ENCODE measurements around the gene KCNK3. TPM values are rescaled to one million over a fixed set of nuclear protein-coding genes. Genes with fewer than 3 reads are reported as not detected.

The KCNK3 gene
- total RNA-seq, 4 donors from 2014 or later, result 2.0 to 13.9 (median 9.8) TPM

GRCh38 chr2:26731714-26732113 lies 39.2 kb downstream of the KCNK3 start:
- peaks cover 0 to 11% of the 10 kb centered on the region in 2 donors for H3K36me3 ChIP-seq
- WGBS, 2 donors (ENCODE audit: low coverage in 1 of 2), result 80% methylated on average over 1 of the region's 4 CpGs; no CpG with 5 or more reads in 1 of the 2 donors
- H3K4me1 ChIP-seq, result no peaks in the 10 kb centered on the region
- no peaks in the 10 kb centered on the region for H3K9me3 ChIP-seq
- no peak for ATAC-seq
- H3K27me3 ChIP-seq, result no peaks in the 10 kb centered on the region
- no peak overlapping the region for H3K4me3 ChIP-seq
- H3K27ac ChIP-seq, result no peak overlapping the region
- TF ChIP-seq EP300 (IDR thresholded peaks at IDR 0.05) (no peak), POLR2AphosphoS5 (IDR thresholded peaks at IDR 0.05) (no peak), POLR2A (IDR thresholded peaks at IDR 0.05) (no peak)
- TF ChIP-seq, protein P1, sequence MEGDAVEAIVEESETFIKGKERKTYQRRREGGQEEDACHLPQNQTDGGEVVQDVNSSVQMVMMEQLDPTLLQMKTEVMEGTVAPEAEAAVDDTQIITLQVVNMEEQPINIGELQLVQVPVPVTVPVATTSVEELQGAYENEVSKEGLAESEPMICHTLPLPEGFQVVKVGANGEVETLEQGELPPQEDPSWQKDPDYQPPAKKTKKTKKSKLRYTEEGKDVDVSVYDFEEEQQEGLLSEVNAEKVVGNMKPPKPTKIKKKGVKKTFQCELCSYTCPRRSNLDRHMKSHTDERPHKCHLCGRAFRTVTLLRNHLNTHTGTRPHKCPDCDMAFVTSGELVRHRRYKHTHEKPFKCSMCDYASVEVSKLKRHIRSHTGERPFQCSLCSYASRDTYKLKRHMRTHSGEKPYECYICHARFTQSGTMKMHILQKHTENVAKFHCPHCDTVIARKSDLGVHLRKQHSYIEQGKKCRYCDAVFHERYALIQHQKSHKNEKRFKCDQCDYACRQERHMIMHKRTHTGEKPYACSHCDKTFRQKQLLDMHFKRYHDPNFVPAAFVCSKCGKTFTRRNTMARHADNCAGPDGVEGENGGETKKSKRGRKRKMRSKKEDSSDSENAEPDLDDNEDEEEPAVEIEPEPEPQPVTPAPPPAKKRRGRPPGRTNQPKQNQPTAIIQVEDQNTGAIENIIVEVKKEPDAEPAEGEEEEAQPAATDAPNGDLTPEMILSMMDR (IDR thresholded peaks at IDR 0.05), result no peak

DNA sequence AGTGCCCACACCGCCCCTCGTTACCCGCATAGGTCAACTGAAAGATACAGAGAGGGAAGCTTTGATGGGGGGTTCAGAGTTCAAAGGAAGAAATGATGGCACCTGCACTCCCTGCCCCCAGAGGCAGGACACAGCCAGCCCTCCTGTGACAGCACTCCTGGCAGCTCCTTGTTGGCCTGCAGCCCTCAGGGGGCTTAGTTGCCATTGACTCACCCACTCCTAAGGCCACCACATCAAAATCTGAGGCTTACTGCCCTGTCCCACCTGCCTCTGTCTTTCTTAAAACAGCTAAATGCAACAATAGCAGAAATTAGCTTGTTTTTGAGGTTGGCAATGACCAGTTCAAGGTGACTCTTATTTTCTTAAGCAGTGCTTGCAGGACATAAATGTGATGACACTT lies 39.9 kb downstream of the KCNK3 start:
- no peaks in the 10 kb centered on the region for H3K9me3 ChIP-seq
- H3K27ac ChIP-seq, result no peak overlapping the region
- peaks cover 0 to 11% of the 10 kb centered on the region in 2 donors for H3K36me3 ChIP-seq
- WGBS, 2 donors (ENCODE audit: low coverage in 1 of 2), result 88% methylated on average over 3 of the region's 3 CpGs; no CpG with 5 or more reads in 1 of the 2 donors
- H3K4me1 ChIP-seq, result no peaks in the 10 kb centered on the region
- TF ChIP-seq, protein P1 (IDR thresholded peaks at IDR 0.05), result no peak
- TF ChIP-seq EP300 (IDR thresholded peaks at IDR 0.05) (no peak), POLR2A (IDR thresholded peaks at IDR 0.05) (no peak), POLR2AphosphoS5 (IDR thresholded peaks at IDR 0.05) (no peak)
- H3K27me3 ChIP-seq, result no peaks in the 10 kb centered on the region
- H3K4me3 ChIP-seq, result no peak overlapping the region
- no peak for ATAC-seq

DNA sequence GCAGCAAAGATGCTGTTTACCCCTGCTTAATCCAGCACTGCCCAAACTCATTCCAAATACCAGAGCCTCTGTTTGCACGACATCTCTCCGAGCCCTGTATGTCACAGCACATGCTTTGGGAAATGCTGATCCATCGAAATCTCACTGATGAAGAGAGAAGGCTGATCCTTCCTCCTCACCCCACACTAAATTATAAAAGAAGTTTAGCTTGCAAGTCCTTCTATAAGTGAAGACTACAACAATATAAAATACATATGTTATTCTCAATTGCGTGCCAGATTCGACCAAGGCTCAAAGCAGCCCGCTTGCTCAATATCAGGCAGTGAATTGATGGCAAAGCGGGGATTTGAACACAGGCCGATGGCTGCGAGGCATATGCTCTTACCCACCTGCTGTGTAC lies 40.9 kb downstream of the KCNK3 start:
- H3K4me1 ChIP-seq, result no peaks in the 10 kb centered on the region
- TF ChIP-seq POLR2AphosphoS5 (IDR thresholded peaks at IDR 0.05) (no peak), EP300 (IDR thresholded peaks at IDR 0.05) (no peak), POLR2A (IDR thresholded peaks at IDR 0.05) (no peak)
- TF ChIP-seq, protein P1 (IDR thresholded peaks at IDR 0.05), result no peak
- H3K9me3 ChIP-seq, result no peaks in the 10 kb centered on the region
- no peaks in the 10 kb centered on the region for H3K27me3 ChIP-seq
- peaks cover 0 to 2% of the 10 kb centered on the region in 2 donors for H3K36me3 ChIP-seq
- no peak for ATAC-seq
- no peak overlapping the region for H3K4me3 ChIP-seq
- no peak overlapping the region for H3K27ac ChIP-seq
- WGBS, 2 donors (ENCODE audit: low coverage in 1 of 2), result 79 to 86% methylated on average over 6 to 9 of the region's 9 CpGs

DNA sequence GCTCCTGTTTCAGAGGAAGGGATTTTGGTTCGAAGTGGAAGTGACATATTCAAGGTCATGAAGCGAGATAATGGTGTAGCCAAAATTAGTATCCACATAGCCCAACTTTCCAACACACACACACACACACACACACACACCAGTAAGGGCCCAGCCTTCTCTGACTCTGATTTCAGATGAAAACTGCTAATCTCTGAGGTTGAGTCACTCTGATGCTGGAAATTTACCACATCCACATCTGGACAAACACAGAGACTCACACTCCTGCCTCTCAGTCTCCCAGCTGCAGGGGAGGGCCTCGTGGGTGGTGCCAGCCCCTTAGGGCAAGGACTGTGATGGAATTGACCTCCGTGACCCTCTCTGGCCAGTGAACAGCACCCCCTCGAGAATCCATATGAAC lies 42.6 kb downstream of the KCNK3 start:
- Histone ChIP-seq H3K27me3 (no peaks in the 10 kb centered on the region), H3K4me1 (no peaks in the 10 kb centered on the region), H3K27ac (no peak overlapping the region), H3K9me3 (no peaks in the 10 kb centered on the region), H3K4me3 (no peak overlapping the region), H3K36me3 (no peaks in the 10 kb centered on the region)
- ATAC-seq, result no peak
- TF ChIP-seq, protein P1 (IDR thresholded peaks at IDR 0.05), result no peak
- TF ChIP-seq POLR2A (IDR thresholded peaks at IDR 0.05) (no peak), EP300 (IDR thresholded peaks at IDR 0.05) (no peak), POLR2AphosphoS5 (IDR thresholded peaks at IDR 0.05) (no peak)
- WGBS, 2 donors (ENCODE audit: low coverage in 1 of 2), result 20% methylated on average over 1 of the region's 5 CpGs; no CpG with 5 or more reads in 1 of the 2 donors

DNA sequence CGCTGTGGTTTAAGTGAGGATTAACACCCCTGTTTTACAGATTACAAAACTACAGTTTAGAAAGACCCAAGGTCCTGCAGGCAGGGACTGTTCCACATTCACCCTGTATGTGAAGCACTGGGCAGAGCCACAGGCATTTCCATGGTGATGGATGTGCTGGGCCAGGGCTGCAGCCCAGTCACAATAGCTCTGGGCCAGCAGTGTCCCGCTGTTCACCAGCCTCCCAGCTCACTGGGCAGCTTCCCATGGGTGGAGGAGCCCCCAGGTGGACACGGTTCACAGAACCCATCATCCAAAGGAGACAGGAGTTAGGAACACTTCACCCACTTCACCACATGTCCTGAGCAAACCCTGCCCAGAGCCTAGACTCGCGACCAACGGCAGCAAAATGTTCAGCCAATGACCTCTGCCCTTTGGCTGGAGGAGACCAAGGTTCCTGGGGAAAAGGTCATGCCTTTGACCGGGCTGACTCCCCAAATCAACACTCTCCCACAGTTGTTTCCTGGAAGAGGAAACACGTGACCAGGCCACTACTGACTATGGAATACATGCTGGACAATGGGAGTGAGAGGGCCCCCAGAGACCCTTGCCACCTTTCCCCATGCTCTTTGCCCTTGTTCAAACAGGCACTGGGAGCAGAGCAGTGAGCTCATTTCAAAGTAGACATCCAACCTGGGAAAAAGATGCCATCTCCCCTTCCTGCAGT lies 43.5 kb downstream of the KCNK3 start:
- no peaks in the 10 kb centered on the region for H3K27me3 ChIP-seq
- ATAC-seq, result no peak
- no peak overlapping the region for H3K4me3 ChIP-seq
- H3K27ac ChIP-seq, result no peak overlapping the region
- no peaks in the 10 kb centered on the region for H3K4me1 ChIP-seq
- TF ChIP-seq POLR2AphosphoS5 (IDR thresholded peaks at IDR 0.05) (no peak), EP300 (IDR thresholded peaks at IDR 0.05) (no peak), POLR2A (IDR thresholded peaks at IDR 0.05) (no peak)
- TF ChIP-seq, protein P1 (IDR thresholded peaks at IDR 0.05), result no peak
- H3K36me3 ChIP-seq, result no peaks in the 10 kb centered on the region
- H3K9me3 ChIP-seq, result no peaks in the 10 kb centered on the region
- whole genome bisulfite sequencing, 2 donors (ENCODE audit: low coverage in 1 of 2), result 25% methylated on average over 2 of the region's 8 CpGs; no CpG with 5 or more reads in 1 of the 2 donors

All from gastroesophageal sphincter (tissue), 4 donors.